HG02642 (cell line): ENCODE data around the gene USH1C.

Source experiments
- ATAC-seq: cut with Tn5 transposase; IDR thresholded peaks from one replicate; pipeline ENCODE4 v1.9.1; 2021; ENCODE audit warnings: mild to moderate bottlenecking; ENCODE audit not compliant: unreplicated experiment, poor library complexity

USH1C gene

DNA sequence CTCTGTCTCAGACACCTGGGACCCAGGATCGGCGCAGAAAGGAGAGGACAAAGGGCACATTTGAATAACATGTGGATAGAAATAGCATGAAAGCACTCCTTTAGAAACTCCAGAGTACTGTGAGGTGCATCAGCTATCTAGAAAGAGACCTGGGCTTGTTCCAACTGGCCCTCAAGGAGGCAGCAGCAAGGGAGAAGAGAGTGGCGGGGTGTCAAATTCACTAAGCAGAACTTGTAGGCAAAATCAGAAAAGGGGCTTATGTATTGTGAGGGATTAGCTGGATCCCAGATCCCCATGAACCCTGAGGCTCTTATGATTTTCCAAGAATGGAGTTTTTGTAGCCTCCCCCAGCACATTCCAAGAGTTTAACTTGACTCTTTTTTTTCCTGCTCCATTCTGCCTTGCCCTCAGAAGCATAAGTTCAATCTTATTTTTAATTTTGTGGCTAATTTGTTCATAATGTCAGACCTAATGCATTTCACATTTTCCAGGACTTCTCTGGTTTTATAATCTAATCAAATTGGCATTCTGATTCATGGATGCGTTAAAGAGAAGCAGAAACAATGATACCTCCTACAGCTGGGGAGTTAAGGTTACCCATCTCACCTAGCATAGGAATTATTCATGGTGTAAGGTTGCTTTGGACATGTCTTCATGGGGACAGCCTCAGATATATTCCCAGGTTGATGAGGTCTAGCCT lies 33.6 kb downstream of the USH1C start:
- ATAC-seq, result no peak

DNA sequence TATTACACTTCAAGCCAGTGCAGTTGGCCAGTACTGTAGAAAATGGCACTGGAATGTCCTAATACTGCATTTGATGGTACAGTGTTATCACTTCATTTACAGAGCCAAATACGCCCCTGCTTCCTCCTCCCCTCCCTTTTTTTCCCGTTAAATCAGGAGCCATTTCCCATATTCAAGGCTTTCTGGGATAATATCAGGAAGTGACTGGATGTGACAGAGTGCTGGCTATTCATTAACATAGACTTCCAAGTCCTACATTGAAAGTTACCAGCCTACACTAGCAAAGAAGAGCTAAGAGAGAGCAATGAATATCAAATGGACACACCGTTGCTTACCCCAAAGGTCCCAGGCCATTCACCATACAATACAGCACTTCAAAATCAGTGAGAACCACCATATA lies 35.4 kb downstream of the USH1C start:
- no peak for ATAC-seq

- ATAC-seq, result no peak
These were observed 35.9 kb downstream of the USH1C start for GRCh38 chr11:17508306-17508705.

- no peak for ATAC-seq
These were observed 36.4 kb downstream of the USH1C start for GRCh38 chr11:17507773-17508172.

- ATAC-seq, result no peak
These were observed 37.3 kb downstream of the USH1C start for GRCh38 chr11:17506942-17507341.

GRCh38 chr11:17506314-17506713 lies 37.9 kb downstream of the USH1C start:
- ATAC-seq, result no peak

- no peak for ATAC-seq
These were observed 39.1 kb downstream of the USH1C start for GRCh38 chr11:17505146-17505545.

GRCh38 chr11:17504330-17505107 lies 39.7 kb downstream of the USH1C start:
- ATAC-seq, result peak; percentile 61

- no peak for ATAC-seq
These were observed 41.6 kb downstream of the USH1C start for GRCh38 chr11:17502630-17503029.

DNA sequence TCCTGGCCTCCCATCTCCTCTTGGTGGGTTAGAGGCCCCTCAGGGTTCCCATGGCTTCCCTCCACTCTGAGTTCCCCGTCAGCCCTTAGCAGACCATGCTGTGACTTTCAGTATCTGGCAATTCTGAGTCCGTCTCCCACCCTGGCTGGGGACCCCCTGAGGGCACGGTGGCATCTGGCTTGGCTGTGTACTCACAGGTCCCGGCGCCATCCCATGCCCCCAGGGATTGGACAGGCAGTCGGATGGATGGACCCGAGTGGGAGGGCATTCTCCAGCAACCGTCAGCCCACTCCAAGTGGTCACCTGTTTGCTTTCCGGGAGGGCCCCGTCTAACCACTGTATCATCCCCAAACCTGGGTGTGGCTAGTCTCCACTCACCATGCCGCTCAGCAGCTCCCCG lies 43.5 kb downstream of the USH1C start:
- ATAC-seq, result no peak

- ATAC-seq, result no peak
These were observed 45.7 kb downstream of the USH1C start for GRCh38 chr11:17498475-17498874.

DNA sequence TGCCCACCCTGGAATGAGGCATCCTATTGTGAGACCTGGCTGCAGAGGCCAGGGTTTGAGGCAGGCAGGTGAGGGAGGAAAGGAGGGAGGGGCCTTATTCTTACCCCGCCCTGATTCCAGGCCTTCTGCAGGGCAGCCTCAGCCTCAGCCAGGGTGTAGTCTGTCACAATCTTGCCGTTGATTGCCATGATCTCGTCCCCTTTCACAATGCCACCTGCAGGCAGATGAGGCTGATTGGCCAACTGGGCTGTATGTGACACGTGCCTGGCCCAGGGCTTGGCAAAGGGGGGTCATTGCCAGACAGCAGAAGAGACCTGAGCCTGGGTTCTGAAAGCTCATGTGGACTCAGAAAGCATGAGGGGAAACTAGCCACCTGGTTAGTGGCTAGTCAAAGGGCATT lies 46.2 kb downstream of the USH1C start:
- ATAC-seq, result no peak

DNA sequence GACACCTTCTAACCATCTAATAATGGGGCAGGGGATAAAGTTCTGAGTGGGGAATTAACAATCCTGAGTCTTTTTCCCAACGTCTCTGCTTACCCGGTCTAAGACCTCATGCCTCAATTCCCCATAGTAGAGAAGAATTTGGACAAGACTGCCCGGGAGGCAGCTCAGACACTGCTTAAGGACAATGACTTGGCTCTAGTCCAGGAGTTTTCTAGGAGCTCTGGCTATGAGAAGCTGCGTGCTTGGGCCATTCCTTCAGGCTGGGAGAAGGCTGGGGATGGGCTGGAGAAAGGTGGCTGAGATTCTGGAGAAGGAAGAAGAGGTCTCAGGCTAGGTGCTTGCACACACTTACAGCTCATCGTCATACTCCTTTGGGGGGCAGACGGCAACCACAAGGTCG lies 47.8 kb downstream of the USH1C start:
- ATAC-seq, result no peak

DNA sequence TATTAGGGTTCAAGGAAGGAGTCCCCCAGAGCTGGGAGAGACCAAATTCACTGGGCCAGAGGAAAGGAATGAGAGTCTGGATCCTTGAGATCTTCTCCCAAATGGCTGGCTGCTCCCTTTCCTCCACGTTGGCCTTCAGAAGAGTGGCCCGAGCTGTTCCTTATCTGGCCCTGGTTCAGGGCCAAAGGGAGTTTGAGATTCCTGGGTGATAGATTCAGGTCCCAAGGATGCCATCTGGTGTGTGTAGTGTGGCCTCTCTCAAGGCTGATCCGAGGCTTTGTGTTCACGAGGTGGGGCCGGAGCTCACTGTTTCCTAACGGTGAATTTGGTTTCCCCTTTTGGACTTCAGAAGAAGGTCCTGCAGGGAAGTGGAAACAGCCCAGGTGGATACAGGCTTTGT lies 50.2 kb downstream of the USH1C start:
- no peak for ATAC-seq

- ATAC-seq, result no peak
These were observed 53.3 kb downstream of the USH1C start for GRCh38 chr11:17490938-17491337.

GRCh38 chr11:17490232-17490631 lies 54.0 kb downstream of the USH1C start:
- ATAC-seq, result no peak

DNA sequence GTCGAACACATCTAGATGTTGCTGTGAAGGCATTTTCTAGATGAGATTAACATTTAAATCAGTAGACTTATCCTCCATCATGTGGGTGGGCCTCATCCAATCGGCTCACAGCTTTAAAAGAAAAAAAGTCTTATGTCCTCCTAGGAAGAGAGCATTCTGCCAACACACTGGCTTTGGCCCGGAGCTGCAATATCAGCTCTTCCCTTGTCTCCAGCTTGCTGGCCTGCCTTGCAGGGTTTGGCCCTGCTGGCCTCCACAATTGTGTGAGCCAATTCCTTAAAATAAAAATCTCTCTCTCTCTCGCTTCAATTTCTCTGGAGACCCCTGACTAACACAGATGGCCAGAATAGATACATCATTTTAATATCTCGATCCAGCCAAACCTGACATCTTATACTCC lies 54.5 kb downstream of the USH1C start:
- no peak for ATAC-seq

DNA sequence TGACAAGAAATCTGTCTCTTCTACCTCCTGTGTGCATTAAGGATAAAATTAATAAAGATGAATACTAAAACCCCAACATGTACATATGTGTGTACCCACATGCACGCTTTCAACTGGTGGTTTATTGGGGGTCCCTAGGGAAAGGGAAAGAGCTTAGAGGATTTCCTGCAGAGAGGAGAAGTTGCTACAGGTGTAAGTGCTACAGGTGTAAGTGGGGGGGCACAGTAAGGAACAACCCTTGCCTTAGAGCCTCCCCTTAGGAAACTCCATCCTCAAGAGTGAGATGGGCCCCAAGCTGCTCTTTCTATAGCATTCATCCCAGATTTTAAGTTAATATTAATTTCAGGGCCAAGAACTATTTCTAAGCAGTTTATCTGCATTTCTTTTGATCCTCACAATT lies 55.7 kb downstream of the USH1C start:
- no peak for ATAC-seq

DNA sequence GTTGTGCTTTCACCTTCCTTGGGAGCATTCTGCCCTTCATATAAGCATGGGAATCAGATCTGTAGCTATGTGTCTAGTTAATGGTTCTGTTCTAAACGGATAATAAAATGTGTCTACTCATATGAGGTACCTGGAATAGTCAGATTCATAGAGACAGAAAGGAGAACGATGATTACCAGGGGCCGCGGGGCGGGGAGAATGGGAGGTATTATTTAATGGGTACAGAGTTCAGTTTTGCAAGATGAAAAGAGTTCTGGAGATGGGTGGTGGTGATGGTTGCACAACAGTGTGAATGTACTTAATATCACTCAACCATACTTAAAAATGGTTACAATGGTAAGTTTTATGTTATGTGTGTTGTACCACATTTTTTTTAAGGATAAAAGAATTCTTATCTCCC lies 57.6 kb downstream of the USH1C start:
- ATAC-seq, result no peak

DNA sequence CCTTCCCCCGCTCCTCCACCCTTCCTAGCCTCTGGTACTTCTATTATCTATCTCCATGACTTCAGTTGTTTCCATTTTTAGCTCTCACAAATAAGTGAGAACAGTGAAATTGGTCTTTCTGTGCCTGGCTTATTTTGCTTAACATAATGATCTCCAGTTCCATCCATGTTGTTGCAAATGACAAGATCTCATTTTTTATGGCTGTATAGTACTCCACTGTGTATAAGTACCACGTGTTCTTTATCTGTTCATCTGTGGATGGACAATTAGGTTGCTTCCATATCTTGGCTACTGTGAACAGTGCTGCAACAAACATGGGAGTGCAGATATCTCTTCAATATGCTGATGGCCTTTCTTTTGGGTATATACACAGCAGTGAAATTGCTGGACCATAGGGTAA lies 60.7 kb downstream of the USH1C start:
- ATAC-seq, result no peak

- ATAC-seq, result no peak
These were observed 62.3 kb downstream of the USH1C start for GRCh38 chr11:17481905-17482304.
